Ovary (tissue), 3 donors: ENCODE measurements around the gene ZNF236.

Experiments used
- CTCF ChIP-seq, 3 donors: fragments of 450-650 bp in 2 of 3; fragments of 200-600 bp in 1 of 3; IDR thresholded peaks; one replicate each; pipeline versions ENCODE4 v1.5.1 to v1.8.0; 2016 to 2022; ENCODE audit warnings: antibody characterized with exemption in 3 of 3, mild to moderate bottlenecking in 1 of 3
- POLR2A ChIP-seq: fragments of 450-650 bp; IDR thresholded peaks from one replicate; pipeline ENCODE4 v1.6.1; 2017; ENCODE audit warnings: antibody characterized with exemption, mild to moderate bottlenecking, moderate library complexity
- donor health status: DM: no; HTN: no; CAD: no.

- TF ChIP-seq CTCF (IDR thresholded peaks at IDR 0.05) (no peak), POLR2A (no peak)
Observed at GRCh38 chr18:76889091-76889699, 66.8 kb downstream of the ZNF236 start.
